DMS114 treated with DMSO at 0.1 percent for 48 hours (cell line): ENCODE measurements around the gene KRTAP10-6.
"Not testable (repeated sequence)": the region's sequence is repeated elsewhere in the genome, so short reads cannot be mapped to it uniquely, and the experiment has no call there.

Source experiments
- DNase-seq: peaks from one replicate; lab custom pipeline; 2025; ENCODE audit not compliant: unreplicated experiment; lab: John Stamatoyannopoulos, UW

Gene KRTAP10-6

DNA sequence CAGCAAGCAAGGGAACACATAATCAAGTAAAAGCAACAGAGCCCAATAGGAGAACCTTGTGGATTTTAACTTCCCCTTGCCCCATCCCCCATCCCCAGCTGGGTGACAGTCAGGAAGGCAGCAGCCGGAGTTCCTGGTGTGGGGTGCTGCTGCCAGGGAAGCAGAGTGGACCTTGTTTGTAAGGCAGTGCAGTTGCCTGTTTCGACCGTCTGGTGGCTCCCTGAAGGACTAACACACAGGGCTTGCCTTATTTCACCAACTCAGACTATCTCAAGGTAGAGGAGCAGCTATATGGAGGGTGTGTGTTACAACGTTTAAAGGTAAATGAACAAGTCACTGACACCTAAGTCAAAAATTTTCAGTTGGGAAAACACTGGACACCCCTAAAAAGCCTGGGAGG lies 26.2 kb upstream of the KRTAP10-6 start:
- DNase-seq = no peak

DNA sequence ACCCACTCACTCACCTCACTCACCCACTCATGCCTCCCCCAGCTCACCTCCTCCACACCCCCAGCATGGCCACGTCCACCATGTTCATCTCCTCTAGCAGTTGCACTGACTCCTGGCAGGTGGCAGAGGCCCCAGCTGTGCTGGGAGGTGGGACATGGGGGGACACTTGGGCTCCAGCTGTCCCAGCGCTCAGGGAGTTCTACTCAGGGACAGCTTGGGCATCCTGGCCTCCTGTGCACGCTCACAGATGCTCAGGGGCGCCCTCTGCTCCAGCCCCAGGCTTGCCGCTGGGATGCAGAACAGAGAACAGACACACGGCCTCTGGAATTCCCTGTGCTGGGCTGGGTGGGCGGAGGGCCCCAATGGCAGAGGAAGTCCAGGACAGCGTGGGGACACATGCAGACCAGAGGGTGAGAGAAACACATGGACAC lies 24.8 kb upstream of the KRTAP10-6 start:
- DNase-seq = no peak

DNA sequence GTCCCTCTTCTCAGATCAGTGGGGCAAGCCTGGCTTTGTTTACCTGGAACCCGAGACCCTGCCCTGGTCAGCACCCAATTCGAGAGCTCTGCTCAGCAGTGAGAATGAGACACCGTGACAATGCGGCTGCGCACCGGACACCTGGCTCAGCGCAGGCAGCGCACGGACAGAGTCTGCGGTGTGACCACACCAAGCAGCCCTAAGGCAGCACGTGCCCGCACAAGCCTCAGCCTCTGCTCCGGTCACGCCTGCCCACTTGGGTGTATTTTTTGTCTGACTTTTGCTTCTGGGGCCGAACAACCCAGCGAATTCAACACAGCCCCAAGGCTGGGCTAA lies 24.3 kb upstream of the KRTAP10-6 start:
- no peak for DNase-seq

DNA sequence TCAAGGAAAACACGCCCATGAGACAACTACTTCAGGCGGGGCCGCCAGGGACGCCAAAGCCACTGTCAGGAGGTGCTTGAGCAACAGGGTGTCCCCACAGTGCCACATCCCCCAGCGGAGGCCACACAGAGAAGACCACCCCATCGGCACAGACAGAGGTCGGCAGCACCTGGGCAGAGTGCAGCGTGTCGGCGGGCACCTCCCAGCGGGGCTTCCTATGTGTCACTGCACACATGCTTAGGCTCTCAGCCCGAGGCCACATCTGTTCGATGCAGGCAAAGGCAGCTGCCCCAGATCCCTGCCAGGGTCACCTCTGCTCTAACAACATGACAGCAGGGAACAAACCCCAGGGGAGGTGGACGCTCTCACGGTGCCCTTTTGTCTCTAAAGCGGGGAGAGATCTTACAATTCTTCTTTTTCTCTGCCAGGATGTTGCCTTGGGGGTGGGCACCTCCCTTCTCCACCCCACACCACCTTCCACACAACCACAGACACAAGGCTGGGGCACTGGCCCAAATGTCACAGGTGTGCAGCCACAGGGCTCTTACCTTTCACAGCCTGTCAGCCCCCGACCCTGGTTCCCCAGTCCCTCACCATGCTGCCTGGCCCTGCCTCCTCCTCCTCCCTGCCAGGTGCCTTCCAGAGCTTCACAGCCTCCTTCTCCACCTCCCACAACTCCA lies 23.7 kb upstream of the KRTAP10-6 start:
- DNase-seq = no peak

DNA sequence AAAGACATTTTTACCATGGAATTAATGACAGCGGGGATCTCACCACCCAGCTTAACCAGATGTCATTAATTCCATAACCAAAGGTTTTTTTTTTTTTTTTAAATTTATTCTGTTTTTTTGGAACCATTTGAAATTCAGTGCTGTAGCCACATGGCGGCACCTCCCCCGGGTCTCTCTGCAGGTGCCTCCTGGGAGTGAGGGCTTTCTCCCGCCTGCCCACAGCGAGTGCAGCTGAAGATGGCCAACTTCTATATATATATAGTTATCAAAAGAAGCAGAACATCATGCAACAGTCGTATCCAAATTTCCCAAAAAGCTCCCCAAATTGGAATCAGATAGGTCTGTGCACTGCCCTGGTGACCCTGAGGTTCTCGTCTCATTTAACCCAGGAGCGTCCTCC lies 23.2 kb upstream of the KRTAP10-6 start:
- no peak for DNase-seq

DNA sequence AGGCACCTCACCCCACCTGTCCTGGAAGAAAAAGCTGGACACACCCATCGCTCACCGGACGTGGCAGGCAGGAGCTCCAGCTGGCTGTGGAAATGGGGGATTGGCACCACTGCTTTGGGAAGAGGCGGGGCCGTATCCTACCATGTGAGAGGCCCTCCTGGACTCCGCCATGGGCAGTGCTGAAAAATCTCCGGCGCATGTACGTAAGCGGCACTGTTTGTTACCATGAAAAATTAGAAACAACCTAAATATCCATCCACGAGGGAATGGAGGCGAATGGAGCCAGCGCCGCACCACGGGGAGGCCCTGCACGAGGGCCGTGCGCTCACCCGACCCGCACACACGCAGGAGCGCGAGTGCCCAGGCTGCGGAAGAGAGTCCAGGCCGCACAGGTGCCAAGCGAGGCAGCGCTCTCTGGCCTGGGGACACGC lies 22.7 kb upstream of the KRTAP10-6 start:
- DNase-seq = no peak

DNA sequence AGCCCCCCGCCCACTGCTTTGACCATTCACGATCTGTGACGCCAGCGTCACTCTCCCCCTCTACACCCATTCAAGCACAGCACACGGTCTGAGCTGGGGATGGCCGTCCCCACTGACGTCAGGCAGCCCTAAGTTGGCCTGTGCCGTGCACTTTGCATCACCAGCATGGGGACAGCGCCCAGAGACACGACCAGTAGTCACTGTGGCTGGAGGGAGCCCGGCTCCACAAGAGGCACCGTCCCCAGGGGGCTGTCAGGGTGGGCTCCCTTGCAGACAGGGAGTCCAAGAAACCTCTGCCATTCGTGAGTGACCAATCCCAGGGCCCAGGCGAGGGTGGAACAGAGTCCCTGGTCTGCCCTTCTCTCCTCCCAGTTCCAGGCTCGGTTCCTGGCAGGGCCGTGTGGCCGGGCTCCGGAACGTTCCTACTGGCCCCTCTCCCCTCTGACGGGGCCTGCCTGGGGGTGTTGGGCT lies 21.9 kb upstream of the KRTAP10-6 start:
- DNase-seq = no peak

DNA sequence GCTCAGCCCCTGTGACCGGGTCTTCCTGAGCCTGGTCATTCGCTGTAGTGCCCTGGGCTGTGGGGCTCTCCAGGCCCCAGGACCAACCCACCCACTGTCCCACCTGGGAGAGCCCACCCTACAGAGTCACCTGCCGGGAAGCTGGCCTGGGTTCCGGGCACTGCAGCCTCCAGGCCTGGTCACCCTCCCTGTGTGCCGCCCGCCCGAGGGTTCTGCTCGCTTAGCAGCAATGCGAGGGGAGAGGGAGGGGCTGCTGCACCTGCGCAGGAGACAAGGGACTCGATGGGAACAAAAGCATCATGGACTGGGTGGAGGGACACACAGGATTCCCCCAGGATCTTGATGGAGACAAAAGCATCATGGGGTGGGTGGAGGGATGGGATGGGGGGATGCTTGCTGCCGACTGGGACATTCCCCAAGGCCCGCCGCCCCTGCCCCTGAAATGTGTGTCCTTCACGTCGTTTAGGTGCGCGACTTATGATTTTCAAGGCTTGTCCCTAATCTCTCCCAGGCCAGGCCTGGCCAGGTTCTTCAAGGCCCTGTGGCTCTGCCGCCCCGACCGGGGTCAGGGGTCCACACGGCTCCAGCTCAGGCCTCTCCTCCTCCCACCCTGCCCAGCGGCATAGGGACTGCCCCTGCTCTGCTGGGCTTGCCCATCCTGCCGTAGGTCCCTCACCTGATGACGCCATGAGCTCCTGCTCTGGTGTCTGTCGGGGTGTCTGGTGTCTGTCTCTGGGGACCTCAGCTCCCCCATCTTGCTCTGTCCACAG lies 21.3 kb upstream of the KRTAP10-6 start:
- no peak for DNase-seq

DNA sequence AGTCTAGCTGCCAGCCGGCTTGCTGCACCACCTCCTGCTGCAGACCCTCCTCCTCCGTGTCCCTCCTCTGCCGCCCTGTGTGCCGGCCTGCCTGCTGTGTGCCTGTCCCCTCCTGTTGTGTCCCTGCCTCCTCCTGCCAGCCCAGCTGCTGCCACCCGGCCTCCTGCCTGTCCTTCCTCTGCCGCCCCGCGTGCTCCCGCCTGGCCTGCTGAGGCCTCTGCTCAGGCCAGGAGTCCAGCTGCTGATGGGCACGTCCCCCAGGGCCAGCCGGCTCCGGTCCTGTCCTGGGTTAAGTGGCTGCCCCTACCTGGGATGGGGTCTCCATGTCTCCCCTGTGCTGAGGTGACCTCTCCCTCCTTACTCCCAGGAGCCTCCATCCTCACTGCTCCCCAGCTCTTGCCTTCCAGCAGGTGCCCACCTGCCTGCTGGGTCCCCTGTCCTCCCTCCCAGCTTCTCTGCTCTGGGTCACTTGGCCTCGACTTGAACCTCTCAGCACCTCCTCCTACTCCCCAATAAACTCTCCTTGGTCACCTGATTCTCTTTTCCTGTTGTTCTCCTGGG lies 20.4 kb upstream of the KRTAP10-6 start:
- DNase-seq = no peak

DNA sequence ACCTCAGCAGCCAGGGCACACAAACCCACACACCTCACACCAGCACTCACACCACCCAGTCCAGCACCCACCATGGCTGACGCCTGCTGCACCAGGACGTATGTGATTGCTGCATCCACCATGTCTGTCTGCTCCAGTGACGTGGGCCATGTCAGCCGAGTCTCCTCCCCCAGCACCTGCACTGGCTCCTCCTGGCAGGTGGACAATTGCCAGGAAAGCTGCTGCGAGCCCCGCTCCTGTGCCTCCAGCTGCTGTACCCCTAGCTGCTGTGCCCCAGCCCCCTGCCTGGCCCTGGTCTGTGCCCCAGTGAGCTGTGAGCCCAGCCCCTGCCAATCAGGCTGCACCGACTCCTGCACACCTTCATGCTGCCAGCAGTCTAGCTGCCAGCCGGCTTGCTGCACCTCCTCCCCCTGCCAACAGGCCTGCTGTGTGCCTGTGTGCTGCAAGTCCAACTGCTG lies 19.8 kb upstream of the KRTAP10-6 start, which contains the start of gene KRTAP10-8:
KRTAP10-8 (plus strand) TSS at position 51 of the 458 bp plus-strand sequence; CDS start at position 73, 22 bp downstream.
- no peak for DNase-seq

DNA sequence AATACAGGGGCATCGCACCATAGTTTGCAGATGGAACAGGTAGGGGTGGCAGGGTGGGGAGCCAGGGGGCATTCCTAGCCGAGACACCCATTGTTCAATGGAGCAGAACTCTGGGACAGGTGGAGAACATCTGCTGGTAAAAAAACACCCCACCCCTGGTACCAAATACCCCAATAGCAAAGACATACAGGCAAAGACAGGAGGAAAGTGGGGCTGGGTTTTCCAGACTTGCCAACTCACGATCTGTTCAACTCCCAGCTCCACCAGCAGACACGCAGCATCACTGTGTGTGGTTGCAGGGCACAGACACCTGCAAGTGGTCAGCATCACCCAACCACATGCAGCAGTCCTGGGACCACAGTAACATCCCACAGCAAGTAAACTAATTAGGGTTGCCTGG lies 19.2 kb upstream of the KRTAP10-6 start:
- DNase-seq = no peak

DNA sequence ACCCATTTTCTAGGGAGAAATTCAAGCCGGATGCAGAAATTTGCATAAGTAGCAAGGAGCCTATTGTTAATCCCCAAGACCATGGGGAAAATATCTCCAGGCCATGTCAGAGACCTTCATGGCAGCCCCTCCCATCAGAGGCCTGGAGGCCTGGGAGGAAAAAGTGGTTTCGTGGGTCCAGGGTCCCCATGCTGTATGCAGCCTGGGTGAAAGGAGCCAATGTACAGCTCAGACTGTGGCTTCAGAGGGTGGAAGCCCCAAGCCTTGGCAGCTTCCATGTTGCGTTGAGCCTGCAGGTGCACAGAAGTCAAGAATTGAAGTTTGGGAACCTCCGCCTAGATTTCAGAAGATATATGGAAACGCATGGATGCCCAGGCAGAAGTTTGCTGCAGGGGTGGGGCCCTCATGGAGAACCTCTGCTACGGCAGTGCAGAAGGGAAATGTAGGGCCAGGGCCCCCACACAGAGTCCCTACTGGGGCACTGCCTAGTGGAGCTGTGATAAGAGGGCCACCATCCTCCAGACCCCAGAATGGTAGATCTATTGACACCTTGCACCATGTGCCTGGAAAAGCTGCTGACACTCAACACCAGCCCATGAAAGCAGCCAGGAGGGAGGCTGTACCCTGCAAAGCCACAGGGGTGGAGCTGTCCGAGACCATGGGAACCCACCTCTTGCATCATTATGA lies 18.0 kb upstream of the KRTAP10-6 start:
- DNase-seq = not testable (repeated sequence)

DNA sequence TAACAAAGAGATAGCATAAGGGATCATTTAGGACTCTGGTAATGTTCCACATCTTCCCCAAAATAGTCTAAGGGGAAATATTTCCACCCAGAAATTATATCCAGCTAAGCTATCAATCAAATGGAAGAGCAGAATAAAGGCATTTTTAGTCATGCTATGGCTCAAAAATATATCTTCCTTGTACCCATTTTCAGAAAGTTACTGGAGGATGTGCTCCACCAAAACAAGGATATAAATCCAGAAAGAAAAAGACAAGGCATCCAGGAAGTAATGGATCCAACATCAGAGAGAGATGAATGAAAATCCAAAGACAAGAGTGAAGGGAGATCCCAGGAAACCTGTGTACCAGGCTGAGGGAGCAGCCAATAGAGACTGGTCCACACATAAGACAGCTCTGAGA lies 16.9 kb upstream of the KRTAP10-6 start:
- DNase-seq = no peak

DNA sequence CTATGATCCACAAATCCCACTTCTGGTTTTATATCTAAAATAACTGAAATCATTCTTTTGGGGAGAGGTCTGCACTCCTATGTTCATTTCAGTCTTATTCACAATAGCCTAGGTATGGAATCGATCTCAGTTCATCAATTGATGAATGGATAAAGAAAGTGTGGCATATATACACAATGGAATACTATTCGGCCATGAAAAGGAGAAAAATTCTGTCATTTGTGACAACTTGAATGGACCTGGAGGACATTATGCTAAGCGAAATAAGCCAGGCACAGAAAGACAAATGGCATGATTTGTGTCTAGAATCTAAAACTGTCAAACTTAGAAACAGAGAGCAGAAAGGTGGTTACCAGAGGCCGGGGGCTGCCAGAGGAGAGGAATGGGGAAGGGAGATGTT lies 14.2 kb upstream of the KRTAP10-6 start:
- no peak for DNase-seq

DNA sequence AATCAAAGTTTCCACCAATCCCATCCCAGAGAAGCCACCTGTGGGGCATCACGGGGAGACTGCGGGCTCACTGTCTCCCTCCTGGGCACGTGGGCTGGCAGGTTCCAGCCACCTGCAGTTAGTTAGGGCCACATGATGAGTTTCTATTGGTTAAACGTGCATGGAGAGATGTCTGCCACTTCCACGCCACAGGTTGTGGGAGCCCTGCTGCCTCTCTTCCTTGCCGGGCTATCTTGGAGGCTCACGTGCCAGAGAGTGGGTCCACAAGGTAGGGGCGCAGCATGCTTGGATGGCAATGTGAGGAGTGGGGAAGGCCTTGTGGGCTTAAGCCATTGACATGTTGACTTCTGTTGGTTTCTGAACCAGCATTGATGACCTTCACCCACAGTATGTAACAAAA lies 11.6 kb upstream of the KRTAP10-6 start:
- DNase-seq = no peak

DNA sequence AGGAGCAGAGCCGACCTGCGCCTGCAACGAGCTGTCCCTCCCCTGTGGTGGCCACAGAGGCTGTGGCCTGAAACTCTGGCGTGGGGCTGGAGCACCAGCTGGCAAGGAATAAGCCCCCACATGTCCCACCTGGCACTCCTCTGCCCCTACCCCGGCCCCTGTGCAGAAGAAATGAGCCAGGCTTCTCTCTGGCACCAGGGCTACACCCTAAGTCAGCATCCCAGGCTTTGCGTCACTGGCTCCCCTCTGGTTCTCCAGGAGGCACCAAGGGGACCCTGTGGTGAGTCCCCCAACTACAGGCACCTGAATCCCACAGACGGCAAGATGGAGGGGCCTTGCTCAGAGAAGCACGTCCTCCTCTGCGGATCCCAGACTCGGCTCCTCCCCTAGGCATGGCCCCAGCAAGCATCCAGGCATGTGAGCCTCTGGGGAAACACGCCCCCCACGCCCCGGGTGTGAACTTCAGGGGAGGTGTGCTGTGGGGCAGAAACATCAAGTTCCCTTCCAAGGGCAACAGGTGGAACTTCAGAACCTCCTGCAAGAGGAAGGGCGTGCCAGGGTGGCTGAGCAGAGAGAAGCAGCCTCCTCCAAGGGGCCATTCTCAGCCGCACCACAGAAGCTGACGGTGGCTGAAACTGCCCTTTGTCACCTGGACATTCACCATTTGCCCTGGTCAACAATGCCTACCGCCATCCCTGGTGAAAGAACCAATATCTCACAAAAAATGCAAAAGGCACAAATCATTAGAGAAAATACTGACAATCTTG lies 11.0 kb upstream of the KRTAP10-6 start:
- DNase-seq = no peak

DNA sequence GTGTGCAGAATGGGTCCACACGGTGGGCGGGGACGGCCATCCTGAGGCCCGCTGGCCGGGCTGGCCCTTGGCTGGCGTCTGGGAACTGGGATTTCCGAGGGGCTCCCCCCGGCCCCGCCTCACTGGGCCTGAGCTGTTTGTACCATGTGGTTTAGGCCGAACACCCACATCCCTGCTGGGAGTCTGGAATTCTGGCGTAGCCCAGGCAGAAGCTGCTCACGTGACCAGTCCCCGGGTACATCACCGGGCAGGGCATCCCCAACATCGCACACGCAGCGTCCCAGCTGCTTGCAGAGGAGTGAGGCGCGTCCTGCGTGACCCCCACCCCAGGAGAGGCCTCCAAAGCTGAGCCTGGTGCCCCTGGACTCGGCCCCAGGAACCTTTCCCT lies 10.2 kb upstream of the KRTAP10-6 start:
- no peak for DNase-seq

DNA sequence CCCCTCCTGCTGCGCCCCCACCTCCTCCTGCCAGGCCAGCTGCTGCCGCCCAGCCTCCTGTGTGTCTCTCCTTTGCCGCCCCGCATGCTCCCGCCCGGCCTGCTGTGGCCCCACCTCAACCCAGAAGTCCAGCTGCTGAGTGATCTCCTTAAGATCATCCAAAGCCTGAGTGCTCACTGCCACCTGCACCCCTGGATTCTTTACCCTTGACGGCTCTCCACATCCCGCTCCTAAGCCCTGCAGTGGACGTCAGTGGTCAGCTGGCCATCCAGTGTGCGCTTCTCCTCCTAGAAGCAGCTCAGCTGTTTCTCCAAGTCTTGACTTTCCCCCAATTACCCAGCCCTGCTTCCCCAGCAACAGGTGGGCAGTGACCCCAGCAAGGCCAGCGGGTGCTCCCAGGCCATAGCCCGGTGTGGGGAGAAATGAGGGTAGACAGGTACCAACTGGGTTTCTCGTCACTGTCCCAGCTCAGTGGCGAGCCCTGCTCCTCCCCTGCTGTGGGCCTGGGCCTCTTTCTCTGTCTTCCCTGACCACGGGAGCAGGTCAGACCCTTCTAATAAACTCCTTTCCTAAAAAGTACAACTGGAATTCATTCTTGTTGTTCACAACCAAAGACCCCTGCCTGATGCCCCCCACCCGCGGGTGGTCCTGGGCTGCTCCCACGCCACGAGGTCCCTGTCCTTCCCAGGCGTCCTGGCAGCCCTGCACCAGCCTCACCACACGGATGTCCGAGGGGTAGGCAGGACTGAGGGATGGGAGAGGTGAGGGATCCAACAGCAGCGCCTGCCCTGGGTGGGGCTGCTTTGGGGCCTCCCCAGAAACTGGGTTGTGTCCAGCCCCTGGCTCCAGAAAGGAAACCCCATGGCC lies 9.5 kb upstream of the KRTAP10-6 start:
- DNase-seq = no peak

DNA sequence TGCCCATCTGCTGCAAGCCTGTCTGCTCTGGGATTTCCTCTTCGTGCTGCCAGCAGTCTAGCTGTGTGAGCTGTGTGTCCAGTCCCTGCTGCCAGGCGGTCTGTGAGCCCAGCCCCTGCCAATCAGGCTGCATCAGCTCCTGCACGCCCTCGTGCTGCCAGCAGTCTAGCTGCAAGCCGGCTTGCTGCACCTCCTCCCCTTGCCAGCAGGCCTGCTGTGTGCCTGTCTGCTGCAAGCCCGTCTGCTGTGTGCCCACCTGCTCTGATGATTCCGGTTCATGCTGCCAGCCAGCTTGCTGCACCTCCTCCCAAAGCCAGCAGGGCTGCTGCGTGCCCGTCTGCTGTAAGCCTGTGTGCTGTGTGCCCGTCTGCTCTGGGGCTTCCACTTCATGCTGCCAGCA lies 8.8 kb upstream of the KRTAP10-6 start:
- DNase-seq = not testable (repeated sequence)
